HG03175 (cell line): ENCODE measurements around the gene FKBP1B.
"Not testable (repeated sequence)": the region's sequence is repeated elsewhere in the genome, so short reads cannot be mapped to it uniquely, and the experiment has no call there.

Experiments
- ATAC-seq: cut with Tn5 transposase; IDR thresholded peaks from one replicate; pipeline ENCODE4 v1.9.1; 2021; ENCODE audit warnings: mild to moderate bottlenecking, moderate library complexity; ENCODE audit not compliant: unreplicated experiment

Gene FKBP1B

GRCh38 chr2:24058564-24059271, 9.2 kb downstream of the FKBP1B start:
- ATAC-seq, result no peak

DNA sequence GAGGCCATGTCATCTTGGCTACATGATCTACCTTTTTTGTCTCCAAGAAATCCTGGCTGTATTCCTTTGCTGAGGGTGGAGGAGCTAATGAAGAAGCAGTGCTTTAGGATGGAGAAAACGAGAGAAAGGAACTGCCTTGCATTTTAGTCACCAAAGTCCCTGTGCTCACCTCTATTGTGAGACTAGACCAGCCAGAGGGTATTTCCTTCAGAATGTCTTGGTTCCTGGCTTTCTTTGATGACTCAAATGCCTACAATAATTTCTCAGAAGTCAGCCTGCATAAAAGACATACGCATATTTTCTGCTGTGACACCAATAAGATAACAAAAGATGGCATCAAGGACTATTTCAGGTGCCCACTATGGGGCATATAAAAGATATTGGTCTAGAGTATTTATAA, 15.8 kb downstream of the FKBP1B start:
- no peak for ATAC-seq

GRCh38 chr2:24072259-24072658, 22.7 kb downstream of the FKBP1B start:
- no peak for ATAC-seq

GRCh38 chr2:24073816-24074215, 24.3 kb downstream of the FKBP1B start:
- no peak for ATAC-seq

DNA sequence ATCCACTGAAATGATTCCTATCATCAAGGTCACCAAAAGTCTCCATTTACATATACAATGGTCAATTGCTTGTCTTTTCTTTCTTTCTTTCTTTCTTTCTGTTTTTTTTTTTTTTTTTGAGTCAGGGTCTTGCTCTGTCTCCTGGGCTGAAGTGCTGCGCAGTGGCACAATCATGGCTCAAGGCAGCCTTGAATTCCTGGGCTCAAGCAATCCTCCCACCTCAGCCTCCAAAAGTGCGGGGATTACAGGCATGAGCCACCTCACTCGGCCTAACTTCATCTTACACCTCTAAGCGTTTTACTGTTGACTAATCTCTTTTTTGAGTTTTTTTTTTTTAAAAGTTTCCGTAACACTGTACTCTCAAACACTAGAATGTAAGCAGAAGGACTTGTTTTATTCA, 25.7 kb downstream of the FKBP1B start:
- no peak for ATAC-seq

- peak; percentile 94 for ATAC-seq
Measured at GRCh38 chr2:24075915-24076848, 26.6 kb downstream of the FKBP1B start, which contains the start of gene SF3B6. TSS of gene SF3B6 (minus strand) at chr2:24076326. CDS start at chr2:24076229, 97 bp downstream.

DNA sequence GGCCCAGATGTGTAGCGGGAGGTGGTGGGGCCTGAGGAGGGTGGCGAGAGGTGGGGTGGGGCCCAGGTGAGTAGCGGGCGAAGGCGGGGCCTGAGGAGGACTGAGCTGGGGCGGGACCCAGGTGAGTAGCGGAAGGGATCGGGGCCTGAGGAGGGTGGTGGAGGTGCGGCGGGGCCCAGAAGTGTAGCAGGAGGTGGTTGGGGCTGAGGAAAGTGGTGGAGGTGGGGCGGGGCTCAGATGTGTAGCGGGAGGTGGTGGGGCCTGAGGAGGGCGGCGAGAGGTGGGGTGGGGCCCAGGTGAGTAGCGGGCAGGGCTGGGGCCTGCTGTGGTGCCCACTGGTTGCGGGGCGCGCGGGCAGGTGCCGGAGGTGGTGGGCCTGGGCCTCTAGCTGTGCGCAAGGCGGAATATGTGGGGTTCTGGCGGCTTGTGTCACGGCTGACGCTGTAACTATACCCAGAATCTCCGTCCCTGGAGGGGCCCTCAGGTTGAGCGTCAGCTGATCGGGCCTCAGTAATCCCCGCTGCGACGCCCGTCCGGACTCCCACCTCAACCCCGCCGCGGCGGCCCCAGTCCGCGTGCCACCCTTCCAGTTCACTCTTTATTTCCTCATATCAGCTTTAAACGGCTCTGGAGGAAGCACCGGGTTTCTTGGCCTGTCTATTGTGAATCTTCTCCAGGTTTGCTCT, 27.5 kb downstream of the FKBP1B start:
- peak; percentile 7 for ATAC-seq

DNA sequence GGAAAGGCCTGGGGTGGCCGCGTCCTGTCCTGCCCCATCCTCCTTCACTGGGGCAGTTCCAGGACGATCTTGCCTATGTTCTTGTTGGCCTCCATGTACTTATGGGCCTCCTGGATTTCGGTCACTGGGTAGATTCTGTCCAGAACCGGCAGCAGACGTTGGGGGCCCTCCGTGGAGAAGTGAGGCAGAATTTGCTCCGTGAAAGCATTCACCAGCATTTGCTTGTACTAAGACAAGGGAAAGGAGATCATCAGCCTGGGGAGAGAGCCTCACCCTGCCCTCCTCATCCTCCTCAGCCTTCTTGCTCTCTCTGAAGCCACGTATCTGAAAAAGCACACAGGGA, 28.0 kb downstream of the FKBP1B start:
- no peak for ATAC-seq

GRCh38 chr2:24077879-24078278, 28.3 kb downstream of the FKBP1B start:
- no peak for ATAC-seq

GRCh38 chr2:24080701-24081100, 31.2 kb downstream of the FKBP1B start:
- ATAC-seq, result no peak

DNA sequence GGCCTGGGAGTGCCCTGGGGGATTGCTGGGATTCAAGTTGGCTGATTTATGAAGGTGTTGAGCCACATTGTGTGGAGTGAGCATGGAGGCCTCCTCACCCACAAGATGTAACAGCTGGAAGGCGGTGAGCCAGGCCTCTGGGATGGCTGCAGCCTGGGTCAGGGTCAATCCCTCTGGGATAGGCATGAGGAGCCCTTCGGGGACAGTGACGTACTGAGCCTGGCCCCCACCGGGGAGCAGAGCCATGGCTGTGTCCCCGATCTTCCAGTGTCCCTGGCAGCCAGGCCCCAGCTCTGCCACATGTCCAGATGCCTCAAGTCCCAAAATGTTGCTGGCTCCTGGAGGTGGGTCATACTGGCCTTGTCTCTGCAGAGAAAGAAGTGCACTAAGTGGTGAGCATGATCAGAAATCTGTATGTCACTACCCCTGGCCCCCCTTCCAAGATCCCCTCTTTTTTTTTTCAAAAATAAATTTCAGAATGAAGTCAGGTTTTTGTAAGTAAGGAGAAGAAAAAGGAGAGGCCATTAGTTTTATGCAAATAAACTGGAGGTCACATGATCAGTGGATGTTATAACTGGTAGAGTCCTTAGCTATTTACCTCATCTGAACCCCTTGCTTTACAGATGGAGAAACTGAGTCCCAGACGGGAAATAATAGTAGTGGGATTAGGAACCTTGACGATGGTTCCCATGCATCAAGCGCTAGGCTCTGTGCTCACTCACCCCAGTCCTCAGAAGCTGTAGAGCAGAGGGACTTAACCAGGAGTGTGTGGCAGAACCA, 33.4 kb downstream of the FKBP1B start:
- ATAC-seq, result no peak

- ATAC-seq, result peak; percentile 77
Measured at GRCh38 chr2:24083567-24084385, 34.2 kb downstream of the FKBP1B start.

- ATAC-seq, result peak; percentile 85
Measured at GRCh38 chr2:24084386-24085199, 35.1 kb downstream of the FKBP1B start, which contains the start of gene TP53I3. TSS of gene TP53I3 (minus strand) at chr2:24084834. CDS start at chr2:24084326, 508 bp downstream.

- no peak for ATAC-seq
Measured at GRCh38 chr2:24085200-24085489, 35.6 kb downstream of the FKBP1B start.

DNA sequence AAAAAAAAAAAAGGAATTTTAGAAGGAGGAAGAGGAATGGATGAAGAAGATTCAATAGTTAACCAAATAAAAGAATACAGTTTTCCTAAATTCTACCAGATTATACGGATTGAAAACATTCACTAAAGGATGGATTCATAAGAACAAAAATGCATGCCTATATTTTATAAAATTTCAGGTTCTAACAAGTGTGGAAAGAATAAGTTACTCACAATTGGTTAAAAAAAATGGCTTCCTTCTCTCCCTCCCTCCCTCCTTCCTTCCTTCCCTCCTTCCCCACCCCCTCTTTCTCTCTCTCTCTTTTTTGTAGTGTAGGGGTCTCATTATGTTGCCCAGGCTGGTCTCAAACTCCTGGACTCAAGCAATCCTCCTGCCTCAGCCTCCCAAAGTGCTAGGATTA, 36.7 kb downstream of the FKBP1B start:
- no peak for ATAC-seq

DNA sequence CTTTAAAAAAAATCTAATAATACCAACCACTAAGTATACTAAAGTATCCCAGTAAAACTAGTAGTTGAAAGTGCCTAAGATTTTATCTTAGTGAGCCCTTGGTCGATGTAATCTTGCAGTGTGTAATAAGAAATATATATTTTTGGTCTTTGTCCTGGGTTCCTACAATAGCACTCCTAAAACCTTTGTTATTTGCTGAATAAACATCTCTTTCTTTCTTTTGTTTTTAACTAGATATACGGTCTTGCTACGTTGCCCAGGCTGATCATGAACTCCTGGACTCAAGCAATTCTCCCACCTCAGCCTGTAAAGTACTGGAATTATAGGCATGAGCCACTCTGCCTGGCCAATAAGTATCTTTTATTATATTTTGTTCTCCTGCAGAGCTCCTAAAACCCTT, 37.5 kb downstream of the FKBP1B start:
- ATAC-seq, result no peak

DNA sequence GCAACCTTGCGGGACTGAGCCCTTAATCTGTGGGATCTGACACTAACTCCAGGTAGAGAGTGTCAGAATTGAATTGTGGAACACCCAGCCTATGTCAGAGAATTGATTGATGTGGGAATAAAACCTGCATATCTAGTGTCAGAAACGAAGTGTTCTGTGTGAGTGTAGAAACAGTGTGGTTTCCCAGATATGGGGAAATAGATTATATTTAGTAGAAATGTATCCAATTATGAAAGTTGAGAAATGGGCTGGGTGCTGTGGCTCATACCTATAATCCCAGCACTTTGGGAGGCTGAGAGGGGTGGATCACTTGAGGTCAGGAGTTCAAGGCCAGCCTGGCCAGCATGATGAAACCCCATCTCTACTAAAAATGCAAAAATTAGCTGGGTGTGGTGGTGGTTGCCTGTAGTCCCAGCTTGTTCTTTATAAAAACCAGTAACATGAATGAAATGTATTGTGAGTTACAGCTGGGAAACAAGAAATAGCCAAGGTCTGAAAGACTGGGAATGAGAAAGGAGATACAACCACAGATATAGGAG, 39.3 kb downstream of the FKBP1B start:
- ATAC-seq, result no peak

DNA sequence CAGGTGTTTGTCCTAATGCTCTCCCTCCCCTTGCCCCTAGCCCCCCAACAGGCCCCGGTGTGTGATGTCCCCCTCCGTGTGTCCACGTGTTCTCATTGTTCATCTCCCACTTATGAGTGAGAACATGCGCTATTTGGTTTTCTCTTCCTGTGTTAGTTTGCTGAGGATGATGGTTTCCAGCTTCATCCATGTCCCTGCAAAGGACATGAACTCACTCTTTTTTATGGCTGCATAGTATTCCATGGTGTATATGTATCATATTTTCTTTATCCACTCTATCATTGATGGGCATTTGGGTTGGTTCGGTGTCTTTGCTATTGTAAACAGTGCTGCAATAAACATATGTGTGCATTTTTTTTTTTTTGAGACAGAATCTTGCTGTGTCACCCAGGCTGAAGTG, 43.7 kb downstream of the FKBP1B start:
- not testable (repeated sequence) for ATAC-seq

GRCh38 chr2:24095171-24095677, 45.7 kb downstream of the FKBP1B start:
- ATAC-seq, result not testable (repeated sequence)
